Muscle layer of duodenum (tissue), 2 donors: ENCODE results near the gene GALNTL6.

ENCODE experiments used
- H3K27ac ChIP-seq: one replicate; pipeline ENCODE4 v1.7.0; 2013; ENCODE audit warnings: mild to moderate bottlenecking, low read length
- H3K27me3 ChIP-seq: one replicate; pipeline ENCODE4 v1.7.0; 2013; ENCODE audit warnings: low read depth, mild to moderate bottlenecking, control low read depth, low read length
- H3K36me3 ChIP-seq, 2 donors: one replicate each; pipeline ENCODE4 v1.7.0; 2013; ENCODE audit warnings: low read length in 2 of 2, control low read depth in 1 of 2, mild to moderate bottlenecking in 1 of 2; ENCODE audit not compliant: insufficient read depth in 2 of 2, control insufficient read depth in 1 of 2
- H3K4me1 ChIP-seq, 2 donors: one replicate each; pipeline ENCODE4 v1.7.0; 2013; ENCODE audit warnings: low read length in 2 of 2, mild to moderate bottlenecking in 2 of 2, control low read depth in 1 of 2, moderate library complexity in 1 of 2; ENCODE audit not compliant: insufficient read depth in 2 of 2, control insufficient read depth in 1 of 2
- H3K4me3 ChIP-seq, 2 donors: one replicate each; pipeline ENCODE4 v1.7.0; 2013; ENCODE audit warnings: low read length in 2 of 2, low read depth in 1 of 2, mild to moderate bottlenecking in 1 of 2
- H3K9me3 ChIP-seq, 2 donors: one replicate each; pipeline ENCODE4 v1.7.0; 2013; ENCODE audit warnings: low read length in 2 of 2, control low read depth in 1 of 2, mild to moderate bottlenecking in 1 of 2; ENCODE audit not compliant: control insufficient read depth in 1 of 2
- donor health status: healthy.

Gene GALNTL6

DNA sequence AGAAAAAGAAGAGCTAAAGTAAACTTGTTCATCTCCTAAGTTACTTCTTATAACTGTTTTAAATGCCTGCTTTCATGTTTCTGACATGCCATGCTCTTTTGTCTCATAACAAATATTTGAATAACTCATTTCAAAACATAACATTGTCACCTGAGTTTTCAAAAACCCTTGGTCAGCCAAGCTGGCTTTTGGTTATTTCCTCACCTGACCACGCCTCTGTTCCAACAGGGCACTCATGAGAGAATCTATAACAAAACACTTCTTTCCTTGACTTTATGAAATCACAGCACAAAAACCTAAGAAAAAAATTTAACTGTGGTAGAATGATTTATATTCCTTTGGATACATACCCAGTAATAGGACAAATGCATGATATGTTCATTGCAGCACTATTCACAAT, 1182.5 kb downstream of the GALNTL6 start:
- Histone ChIP-seq H3K36me3 (no peaks in the 10 kb centered on the region), H3K27me3 (no peaks in the 10 kb centered on the region), H3K4me3 (no peak overlapping the region), H3K9me3 (no peaks in the 10 kb centered on the region), H3K27ac (no peak overlapping the region), H3K4me1 (no peaks in the 10 kb centered on the region)

DNA sequence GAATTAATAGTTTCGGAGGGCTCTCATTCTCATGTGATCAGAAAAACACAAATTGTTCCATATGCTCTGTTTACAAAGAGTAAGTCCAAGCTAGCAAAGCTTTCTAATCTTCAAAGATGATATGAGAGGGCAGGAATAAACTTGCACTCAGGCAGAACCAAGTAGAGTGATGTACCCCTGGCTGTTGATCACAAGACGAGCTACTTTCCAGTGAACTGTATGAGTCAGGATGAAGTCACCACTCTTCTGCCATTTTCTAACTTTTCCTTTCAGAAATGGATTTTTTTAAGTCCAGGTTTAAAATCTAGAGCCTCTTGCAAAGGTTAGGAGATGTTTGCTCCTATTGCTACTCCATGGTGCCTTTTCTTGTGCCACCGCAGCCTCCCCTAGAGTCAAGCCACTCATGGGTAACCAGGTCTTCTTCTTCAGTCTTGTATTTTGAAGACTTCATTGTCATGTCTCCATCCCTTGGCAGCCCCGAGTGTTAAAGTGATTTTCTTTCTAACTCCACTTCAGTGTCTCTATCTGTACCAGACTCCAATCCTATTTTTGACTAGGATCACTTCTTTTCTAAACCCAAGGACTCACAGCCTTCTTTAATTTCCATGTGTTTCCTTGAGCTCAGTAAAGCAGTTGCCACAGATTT, 1183.5 kb downstream of the GALNTL6 start:
- H3K9me3 ChIP-seq = peaks cover 0 to 4% of the 10 kb centered on the region in 2 donors
- H3K27me3 ChIP-seq = no peaks in the 10 kb centered on the region
- H3K36me3 ChIP-seq = no peaks in the 10 kb centered on the region
- H3K4me1 ChIP-seq = no peaks in the 10 kb centered on the region
- no peak overlapping the region for H3K4me3 ChIP-seq
- no peak overlapping the region for H3K27ac ChIP-seq

DNA sequence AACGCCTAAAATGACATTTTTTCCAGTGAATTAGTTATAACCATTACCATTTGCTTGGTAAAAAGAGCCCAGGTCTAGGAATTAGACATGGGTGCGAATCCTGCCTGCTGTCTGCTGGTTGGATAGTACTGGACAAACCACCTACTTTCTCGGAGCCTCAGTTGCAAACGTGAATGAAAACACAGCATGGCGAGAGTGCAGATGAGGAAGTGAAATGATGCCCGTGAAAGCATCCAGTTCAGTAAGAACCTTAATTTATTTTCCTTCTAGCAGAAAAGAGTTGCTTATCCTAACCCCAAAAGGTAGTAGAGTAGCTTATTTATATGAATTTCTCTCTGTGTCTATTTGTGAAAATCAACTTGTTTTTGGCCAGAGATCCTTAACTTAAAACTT, 1184.0 kb downstream of the GALNTL6 start:
- no peaks in the 10 kb centered on the region for H3K4me1 ChIP-seq
- no peaks in the 10 kb centered on the region for H3K36me3 ChIP-seq
- H3K27me3 ChIP-seq = no peaks in the 10 kb centered on the region
- H3K4me3 ChIP-seq = no peak overlapping the region
- no peak overlapping the region for H3K27ac ChIP-seq
- H3K9me3 ChIP-seq = peaks cover 0 to 4% of the 10 kb centered on the region in 2 donors

DNA sequence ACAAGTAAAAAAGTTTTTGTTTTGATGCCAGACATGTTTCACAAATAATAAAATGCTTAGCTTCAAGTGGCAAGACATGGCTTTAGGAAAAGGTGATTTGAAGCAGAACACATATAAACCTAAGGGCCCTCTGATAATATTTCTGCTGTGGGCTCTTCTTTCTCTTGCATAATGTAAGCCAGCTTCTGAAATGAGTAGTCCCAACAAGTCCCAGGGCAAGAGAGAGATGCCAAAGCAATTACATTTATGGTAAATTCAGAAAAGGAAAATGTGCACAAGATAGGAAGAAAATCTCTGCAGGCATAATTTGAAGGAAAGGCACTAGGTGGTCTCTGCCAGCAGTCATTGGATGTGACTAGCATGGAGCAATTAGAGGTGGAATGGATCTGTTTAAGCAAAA, 1184.7 kb downstream of the GALNTL6 start:
- peaks cover 0 to 4% of the 10 kb centered on the region in 2 donors for H3K9me3 ChIP-seq
- no peaks in the 10 kb centered on the region for H3K4me1 ChIP-seq
- no peaks in the 10 kb centered on the region for H3K27me3 ChIP-seq
- H3K27ac ChIP-seq = no peak overlapping the region
- H3K36me3 ChIP-seq = no peaks in the 10 kb centered on the region
- H3K4me3 ChIP-seq = no peak overlapping the region

DNA sequence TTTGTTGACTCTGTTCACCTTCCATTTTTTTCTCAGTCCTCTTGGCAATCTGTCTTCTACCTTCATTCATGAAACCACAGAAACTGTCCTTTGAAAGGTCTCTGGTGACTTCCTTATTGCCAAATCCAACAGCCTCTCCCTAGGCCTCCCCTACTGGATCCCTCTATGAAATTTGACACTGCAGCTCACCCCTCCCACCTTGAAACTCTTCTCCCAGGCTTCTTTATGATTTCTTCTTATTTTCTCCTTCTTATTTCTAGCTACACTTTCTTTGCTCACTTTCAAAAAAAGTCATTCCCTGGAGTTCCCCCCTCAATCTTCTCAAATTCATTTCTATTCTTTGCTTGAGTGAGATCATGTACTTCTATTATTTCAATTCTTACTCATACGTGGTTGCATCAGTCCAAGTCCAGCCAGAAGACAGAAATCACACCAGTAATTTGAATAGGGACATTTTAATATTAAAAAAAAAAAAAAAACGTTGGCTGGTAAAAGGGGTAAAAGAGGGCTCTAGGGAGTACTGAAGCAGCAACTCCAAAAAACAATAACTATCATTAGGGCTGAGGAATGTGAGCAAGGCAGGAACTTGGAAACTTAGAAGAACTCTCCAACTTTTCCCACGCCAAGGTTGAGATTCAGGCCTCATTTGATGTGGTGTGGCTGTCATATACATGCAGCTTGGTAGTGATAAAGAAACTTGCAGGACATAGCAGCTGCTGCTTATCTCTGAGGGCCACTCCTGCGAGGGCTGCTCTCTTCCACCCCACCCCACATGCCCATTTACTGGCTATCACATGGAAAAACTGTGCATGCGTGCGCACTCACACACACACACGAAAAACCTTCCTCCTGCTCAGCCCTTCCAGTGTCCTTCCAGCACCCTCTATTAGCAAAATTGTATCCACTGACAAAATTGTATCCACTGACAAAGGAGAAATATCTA, 1185.6 kb downstream of the GALNTL6 start:
- Histone ChIP-seq H3K4me1 (no peaks in the 10 kb centered on the region), H3K27me3 (no peaks in the 10 kb centered on the region), H3K27ac (no peak overlapping the region), H3K4me3 (no peak overlapping the region), H3K9me3 (peaks cover 0 to 4% of the 10 kb centered on the region in 2 donors), H3K36me3 (no peaks in the 10 kb centered on the region)

DNA sequence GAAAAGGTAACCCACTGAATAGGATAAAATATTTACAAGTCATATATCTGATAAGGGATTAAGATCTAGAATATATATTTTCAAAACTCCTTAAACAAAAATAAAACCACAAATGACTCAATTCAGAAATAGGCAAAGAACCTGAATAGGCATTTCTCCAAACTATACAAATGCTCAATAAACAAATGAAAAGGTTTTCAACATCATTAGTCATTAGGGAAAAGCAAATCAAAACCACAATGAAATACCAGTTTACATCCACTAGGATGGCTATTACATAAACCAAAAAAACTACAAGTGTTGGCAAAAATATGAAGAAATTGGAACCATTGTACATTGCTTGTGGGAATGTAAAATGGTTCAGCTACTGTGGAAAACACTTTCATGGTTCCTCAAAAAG, 1188.4 kb downstream of the GALNTL6 start:
- no peaks in the 10 kb centered on the region for H3K27me3 ChIP-seq
- no peaks in the 10 kb centered on the region for H3K4me1 ChIP-seq

DNA sequence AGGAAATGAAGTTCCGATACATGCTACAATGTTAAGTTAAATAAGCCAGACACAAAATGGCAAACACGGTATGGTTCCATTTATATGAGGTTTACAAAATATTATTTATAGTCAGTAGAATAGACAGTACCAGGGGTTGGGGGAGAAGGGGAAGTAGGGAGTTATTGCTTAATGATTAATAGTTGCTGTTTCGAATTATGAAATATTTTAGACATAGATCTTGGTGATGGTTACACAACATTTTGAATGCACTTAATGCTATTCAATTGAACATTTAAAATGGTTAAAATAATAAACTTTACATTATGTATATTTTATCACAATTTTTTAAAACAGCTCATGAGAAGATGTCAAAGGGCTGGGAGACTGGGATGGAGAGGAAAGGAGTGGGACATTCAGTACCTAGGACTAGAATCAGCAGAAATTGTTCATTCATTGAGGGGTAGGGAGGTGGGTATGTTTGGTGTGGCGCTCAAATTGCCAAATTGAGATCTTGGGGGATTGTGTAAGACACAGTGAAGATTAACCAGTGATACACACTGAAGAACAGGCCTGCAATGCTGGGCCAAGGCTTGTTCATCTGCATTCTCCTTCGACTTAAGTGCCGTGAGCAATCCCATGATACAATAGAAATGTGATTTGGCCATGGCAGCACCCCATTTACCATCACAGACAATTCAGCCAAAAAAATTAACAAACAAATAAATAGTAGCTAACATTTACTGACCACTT, 1189.8 kb downstream of the GALNTL6 start:
- no peak overlapping the region for H3K27ac ChIP-seq

More for the DNA sequence above, 1188.4 kb downstream of the GALNTL6 start:
- H3K27ac ChIP-seq = no peak overlapping the region
- H3K9me3 ChIP-seq = peaks cover 0 to 4% of the 10 kb centered on the region in 2 donors
- H3K36me3 ChIP-seq = no peaks in the 10 kb centered on the region
- H3K4me3 ChIP-seq = no peak overlapping the region

DNA sequence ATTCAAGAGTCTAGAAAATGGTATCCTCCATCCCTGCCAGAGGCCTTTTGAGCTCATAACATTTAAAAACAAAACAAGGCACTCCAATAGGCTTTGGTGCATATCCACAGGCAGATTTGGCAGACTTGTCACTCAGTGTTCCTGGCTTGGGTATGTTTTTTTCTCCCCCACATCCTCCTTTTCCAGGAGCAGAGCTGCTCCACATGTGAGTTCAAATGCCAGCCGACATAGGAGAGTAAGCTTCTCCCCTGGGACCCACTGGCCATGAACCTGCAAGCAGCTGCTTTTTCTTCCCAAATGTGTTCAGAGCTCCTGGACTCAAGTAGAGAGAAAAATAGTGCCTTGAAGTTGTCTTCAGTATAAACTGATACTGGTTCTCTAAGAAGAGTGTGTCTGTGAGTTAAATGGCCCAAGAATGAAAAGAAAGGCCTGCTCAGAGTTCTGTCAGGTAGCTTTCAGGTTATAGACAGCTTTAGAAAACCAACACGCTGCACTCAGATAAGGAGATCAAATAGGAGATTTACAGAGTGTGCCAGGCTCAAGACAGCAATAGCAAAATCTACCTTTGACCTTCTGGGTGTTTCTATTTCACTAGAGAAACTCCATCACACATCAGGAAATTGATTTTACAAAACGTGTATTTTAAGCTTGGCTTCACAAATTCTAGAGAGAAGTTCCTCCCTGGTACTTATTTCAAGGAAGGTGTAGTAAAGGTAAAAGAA, 1192.9 kb downstream of the GALNTL6 start:
- Histone ChIP-seq H3K36me3 (no peaks in the 10 kb centered on the region), H3K27ac (no peak overlapping the region), H3K9me3 (peaks cover 0 to 2% of the 10 kb centered on the region in 2 donors)

More for the DNA sequence above, 1189.8 kb downstream of the GALNTL6 start:
- Histone ChIP-seq H3K4me1 (no peaks in the 10 kb centered on the region), H3K27me3 (no peaks in the 10 kb centered on the region), H3K36me3 (no peaks in the 10 kb centered on the region), H3K4me3 (no peak overlapping the region), H3K9me3 (peaks cover 0 to 4% of the 10 kb centered on the region in 2 donors)

DNA sequence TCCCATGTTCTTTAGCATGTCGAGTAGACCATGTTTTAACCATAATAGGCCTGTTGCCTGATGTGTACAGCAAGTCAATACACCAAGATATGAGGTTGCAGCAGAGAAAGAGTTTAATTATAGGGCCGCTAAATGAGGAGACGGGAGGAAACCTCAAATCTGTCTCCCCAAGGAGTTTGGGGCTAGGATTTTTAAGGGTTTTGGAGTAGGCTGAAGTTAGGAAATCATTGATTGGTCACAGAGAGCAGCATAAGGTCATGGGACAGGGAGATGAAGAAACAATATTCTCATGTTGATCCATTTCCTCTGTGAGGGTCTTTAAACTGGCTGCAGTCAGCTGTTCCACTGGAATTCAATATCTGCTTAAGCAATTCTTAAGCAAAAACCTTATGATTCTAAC, 1195.2 kb downstream of the GALNTL6 start:
- Histone ChIP-seq H3K36me3 (no peaks in the 10 kb centered on the region), H3K4me1 (no peaks in the 10 kb centered on the region), H3K4me3 (no peak overlapping the region), H3K27ac (no peak overlapping the region), H3K27me3 (no peaks in the 10 kb centered on the region), H3K9me3 (no peaks in the 10 kb centered on the region)

More for the DNA sequence above, 1192.9 kb downstream of the GALNTL6 start:
- Histone ChIP-seq H3K27me3 (no peaks in the 10 kb centered on the region), H3K4me1 (no peaks in the 10 kb centered on the region), H3K4me3 (no peak overlapping the region)

DNA sequence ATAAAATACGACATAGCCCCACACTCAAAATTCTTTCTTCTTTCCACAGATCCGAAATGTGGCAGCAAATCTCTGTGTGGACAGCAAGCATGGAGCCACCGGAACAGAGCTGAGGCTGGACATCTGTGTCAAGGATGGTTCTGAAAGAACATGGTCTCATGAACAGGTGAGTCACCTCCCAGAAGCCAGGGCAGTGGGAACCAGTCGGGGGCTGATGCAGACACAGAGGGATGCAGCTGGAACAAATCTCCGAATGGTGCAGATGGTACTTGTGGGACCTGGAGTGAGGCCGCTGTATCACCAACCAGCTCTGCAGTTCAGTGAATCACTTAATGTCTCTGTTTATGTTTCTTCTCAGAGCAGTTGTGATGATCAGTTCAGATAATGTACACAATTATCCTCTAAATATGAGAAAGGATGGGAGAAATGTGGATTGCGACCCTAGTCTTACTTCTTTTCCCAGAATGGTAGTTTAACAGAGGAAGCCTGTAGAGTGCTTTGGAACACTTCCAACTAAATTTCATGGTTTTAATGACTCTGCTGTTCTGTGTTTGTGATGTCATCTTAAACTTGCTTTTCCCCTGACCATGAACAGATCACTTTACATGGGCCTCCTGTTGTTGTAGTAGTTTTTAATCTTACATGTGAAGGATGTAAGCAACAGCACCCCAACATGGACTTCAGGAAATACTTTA, 1196.1 kb downstream of the GALNTL6 start:
- Histone ChIP-seq H3K27me3 (no peaks in the 10 kb centered on the region), H3K36me3 (no peaks in the 10 kb centered on the region), H3K4me3 (no peak overlapping the region), H3K27ac (no peak overlapping the region), H3K9me3 (no peaks in the 10 kb centered on the region), H3K4me1 (no peaks in the 10 kb centered on the region)
